Transverse colon (tissue), 4 donors: ENCODE data around the gene CFAP91. TPM values are rescaled to one million over a fixed set of nuclear protein-coding genes. Genes with fewer than 3 reads are reported as not detected.

Source experiments
- DNase-seq: peaks from one replicate; pipeline ENCODE4 v3.0.0-alpha.2; 2019
- H3K27ac ChIP-seq, 4 donors: fragments of 200-600 bp; sonication (generic); 2 replicates each; pipeline ENCODE4 v1.5.1; 2016 to 2018; ENCODE audit warnings: inconsistent platforms in 4 of 4
- H3K27me3 ChIP-seq: fragments of 200-600 bp; sonication (generic); 2 replicates; pipeline ENCODE4 v1.5.1; 2017; ENCODE audit warnings: inconsistent platforms
- H3K36me3 ChIP-seq, 4 donors: fragments of 200-600 bp; sonication (generic); 2 replicates each; pipeline ENCODE4 v1.5.1; 2017 to 2019; ENCODE audit warnings: inconsistent platforms in 4 of 4
- H3K4me1 ChIP-seq, 4 donors: fragments of 200-600 bp; sonication (generic); 2 replicates each; pipeline ENCODE4 v1.5.1; 2017 to 2020; ENCODE audit warnings: inconsistent platforms in 4 of 4
- H3K4me3 ChIP-seq, 4 donors: fragments of 200-600 bp; sonication (generic); 1 replicate in 1 of 4; 2 replicates in 3 of 4; pipeline versions ENCODE4 v1.5.1 to v1.6.1; 2017 to 2019; ENCODE audit warnings: inconsistent platforms in 4 of 4
- H3K9me3 ChIP-seq, 2 donors: fragments of 200-600 bp; sonication (generic); 2 replicates each; pipeline ENCODE4 v1.5.1; 2017 to 2019; ENCODE audit warnings: inconsistent platforms in 2 of 2
- EP300 ChIP-seq: sonication (generic); formaldehyde crosslinking; IDR thresholded peaks from one replicate; pipeline ENCODE4 v1.6.1; 2017; ENCODE audit warnings: antibody characterized with exemption, low read depth
- POLR2A ChIP-seq: fragments of 450-650 bp; IDR thresholded peaks from one replicate; pipeline ENCODE4 v1.6.1; 2016; ENCODE audit warnings: antibody characterized with exemption, mild to moderate bottlenecking, moderate library complexity
- POLR2AphosphoS5 ChIP-seq, 3 donors: sonication (generic); formaldehyde crosslinking; IDR thresholded peaks; one replicate each; pipeline ENCODE4 v1.6.1; 2016; ENCODE audit warnings: antibody characterized with exemption in 3 of 3
- WGBS, 2 donors: methylation state at CpG; one replicate each; pipeline ENCODE4 v1.1.5; 2018; ENCODE audit warnings: low coverage in 1 of 2; 5-methylcytosine and 5-hydroxymethylcytosine counted together
- in situ Hi-C, 4 donors: fragments of 200-750 bp; cut with MboI; loops; one replicate each; pipeline versions ENCODE4 v1.15.0 to v1.15.1; 2017; ENCODE audit warnings: low sequenced_read_pairs in 3 of 4, low pct_ligation_motif_present in 1 of 4, low pct_unique_long_range_greater_than_20kb in 1 of 4
- intact Hi-C: fragments of 100-400 bp; cut with DNase I; formaldehyde crosslinking; loops from one replicate; pipeline ENCODE4 v1.15.1; 2023; ENCODE audit warnings: low total_unique reads
- total RNA-seq, 4 donors: library from RNA; depleted of rRNA; stranded (reverse); fragments of >200 nt; gene quantifications; one replicate each; pipeline ENCODE4 v1.1.0, GENCODE V29; 2016
- TF ChIP-seq, protein P1 (sequence below), 5 experiments: fragments of 200-600 bp in 3 of 5; fragments of 450-650 bp in 2 of 5; sonication (generic) in 3 of 5; IDR thresholded peaks; 1 replicate in 2 of 5; 2 replicates in 3 of 5; pipeline ENCODE4 v1.5.1; 2016 to 2017; ENCODE audit warnings: antibody characterized with exemption in 5 of 5, inconsistent platforms in 3 of 5, mild to moderate bottlenecking in 2 of 5, moderate library complexity in 1 of 5

Gene CFAP91
- total RNA-seq, 4 donors from 2014 or later, result 1.4 to 5.4 TPM; not detected in 2

DNA sequence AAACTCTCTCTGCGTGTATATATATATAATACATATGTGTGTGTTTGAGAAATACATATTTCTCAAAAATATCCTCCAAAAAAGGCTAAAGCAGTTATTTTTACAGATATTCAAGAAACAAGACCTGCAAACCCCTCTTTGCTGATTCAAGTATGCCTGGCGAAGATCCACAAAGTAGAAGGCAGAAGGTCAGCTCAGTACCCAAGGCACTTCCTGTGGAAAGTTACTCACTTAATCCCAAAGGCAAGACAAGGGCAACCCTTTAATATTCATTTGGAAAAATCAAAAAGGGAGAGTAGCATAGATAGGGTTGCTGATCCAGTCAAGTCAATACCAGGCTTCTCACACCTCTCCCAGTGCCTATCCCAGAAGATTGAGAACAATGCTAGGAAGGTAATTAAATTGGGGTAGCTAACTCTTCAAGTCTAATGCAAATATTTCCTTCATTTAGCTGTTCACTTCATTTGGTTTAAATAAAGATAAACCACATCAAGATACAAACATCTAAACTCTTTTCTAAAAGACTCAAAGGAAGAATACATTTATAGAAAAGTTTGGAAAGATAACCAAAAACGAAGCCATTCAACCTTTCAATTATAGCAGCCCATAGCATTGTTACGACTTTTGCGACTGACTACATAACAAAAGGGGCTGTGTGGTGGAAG lies 32.8 kb upstream of the CFAP91 start:
- no peak overlapping the region for H3K4me3 ChIP-seq
- H3K9me3 ChIP-seq, result no peaks in the 10 kb centered on the region
- intact Hi-C loops (no loop called here), in situ Hi-C loops (no loop called here)
- H3K36me3 ChIP-seq, result peaks cover 0 to 37% (median 4%) of the 10 kb centered on the region in 4 donors
- H3K27ac ChIP-seq, result no peak overlapping the region
- H3K27me3 ChIP-seq, result no peaks in the 10 kb centered on the region
- DNase-seq, result no peak
- WGBS, 2 donors, result 91% methylated on average over 4 to 5 of the region's 5 CpGs
- H3K4me1 ChIP-seq, result peaks cover 0 to 9% (median 2%) of the 10 kb centered on the region in 4 donors
- no peak for TF ChIP-seq POLR2A
- TF ChIP-seq POLR2AphosphoS5 (IDR thresholded peaks at IDR 0.05), result no peak
- TF ChIP-seq EP300, result no peak
- TF ChIP-seq, protein P1, sequence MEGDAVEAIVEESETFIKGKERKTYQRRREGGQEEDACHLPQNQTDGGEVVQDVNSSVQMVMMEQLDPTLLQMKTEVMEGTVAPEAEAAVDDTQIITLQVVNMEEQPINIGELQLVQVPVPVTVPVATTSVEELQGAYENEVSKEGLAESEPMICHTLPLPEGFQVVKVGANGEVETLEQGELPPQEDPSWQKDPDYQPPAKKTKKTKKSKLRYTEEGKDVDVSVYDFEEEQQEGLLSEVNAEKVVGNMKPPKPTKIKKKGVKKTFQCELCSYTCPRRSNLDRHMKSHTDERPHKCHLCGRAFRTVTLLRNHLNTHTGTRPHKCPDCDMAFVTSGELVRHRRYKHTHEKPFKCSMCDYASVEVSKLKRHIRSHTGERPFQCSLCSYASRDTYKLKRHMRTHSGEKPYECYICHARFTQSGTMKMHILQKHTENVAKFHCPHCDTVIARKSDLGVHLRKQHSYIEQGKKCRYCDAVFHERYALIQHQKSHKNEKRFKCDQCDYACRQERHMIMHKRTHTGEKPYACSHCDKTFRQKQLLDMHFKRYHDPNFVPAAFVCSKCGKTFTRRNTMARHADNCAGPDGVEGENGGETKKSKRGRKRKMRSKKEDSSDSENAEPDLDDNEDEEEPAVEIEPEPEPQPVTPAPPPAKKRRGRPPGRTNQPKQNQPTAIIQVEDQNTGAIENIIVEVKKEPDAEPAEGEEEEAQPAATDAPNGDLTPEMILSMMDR (IDR thresholded peaks at IDR 0.05), result no peak

DNA sequence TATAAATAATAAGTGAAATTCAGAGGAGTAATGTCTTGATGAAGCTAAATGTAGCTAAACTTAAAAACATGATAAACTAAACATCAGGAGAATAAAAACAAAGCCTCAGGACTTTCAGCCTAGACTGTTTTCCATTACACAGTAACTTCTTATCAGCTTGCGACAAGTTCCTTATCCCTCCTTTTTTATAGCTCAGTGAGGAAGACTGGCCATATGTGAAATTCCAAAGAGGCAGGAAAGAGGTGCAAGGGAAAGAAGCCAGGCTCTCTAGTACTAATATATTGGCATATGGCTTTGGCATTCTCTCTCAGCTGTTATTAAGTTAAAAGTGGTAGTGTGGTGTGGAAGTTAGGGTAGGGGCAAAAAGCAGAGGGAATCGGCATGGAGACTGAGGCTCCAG lies 30.0 kb upstream of the CFAP91 start:
- in situ Hi-C loops (no loop called here), intact Hi-C loops (no loop called here)
- no peak overlapping the region for H3K27ac ChIP-seq
- H3K4me1 ChIP-seq, result peaks cover 0 to 19% (median 10%) of the 10 kb centered on the region in 4 donors
- WGBS, 2 donors, result 80 to 83% methylated on average over 2 of the region's 2 CpGs
- no peaks in the 10 kb centered on the region for H3K27me3 ChIP-seq
- TF ChIP-seq EP300, result no peak
- TF ChIP-seq POLR2A, result no peak
- TF ChIP-seq POLR2AphosphoS5 (IDR thresholded peaks at IDR 0.05), result no peak
- TF ChIP-seq, protein P1 (IDR thresholded peaks at IDR 0.05), result no peak
- H3K4me3 ChIP-seq, result no peak overlapping the region
- no peaks in the 10 kb centered on the region for H3K9me3 ChIP-seq
- no peak for DNase-seq
- peaks cover 0 to 37% (median 4%) of the 10 kb centered on the region in 4 donors for H3K36me3 ChIP-seq

DNA sequence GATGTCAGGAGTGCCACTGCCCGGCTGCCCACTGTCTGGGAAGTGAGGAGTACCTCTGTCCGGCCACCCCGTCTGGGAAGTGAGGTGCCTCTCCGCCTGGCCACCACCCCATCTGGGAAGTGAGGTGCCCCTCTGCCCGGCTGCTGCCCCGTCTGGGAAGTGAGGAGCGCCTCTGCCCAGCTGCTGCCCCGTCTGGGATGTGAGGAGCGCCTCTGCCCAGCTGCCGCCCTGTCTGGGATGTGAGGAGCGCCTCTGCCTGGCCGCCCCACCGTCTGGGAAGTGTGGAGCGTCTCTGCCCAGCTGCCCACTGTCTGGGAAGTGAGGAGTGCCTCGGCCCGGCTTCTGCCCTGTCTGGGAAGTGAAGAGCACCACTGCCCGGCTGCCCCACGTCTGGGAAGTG lies 28.9 kb upstream of the CFAP91 start:
- no peaks in the 10 kb centered on the region for H3K27me3 ChIP-seq
- in situ Hi-C loops, result no loop called here
- no peak for DNase-seq
- no peak overlapping the region for H3K27ac ChIP-seq
- no peak overlapping the region for H3K4me3 ChIP-seq
- 86% methylated on average over 18 of the region's 18 CpGs; no CpG with 5 or more reads in 1 of the 2 donors for WGBS, 2 donors
- intact Hi-C loops, result no loop called here
- peaks cover 0 to 31% (median 2%) of the 10 kb centered on the region in 4 donors for H3K36me3 ChIP-seq
- H3K4me1 ChIP-seq, result peaks cover 0 to 23% (median 12%) of the 10 kb centered on the region in 4 donors
- H3K9me3 ChIP-seq, result no peaks in the 10 kb centered on the region
- TF ChIP-seq EP300 (no peak), POLR2AphosphoS5 (IDR thresholded peaks at IDR 0.05) (no peak), POLR2A (no peak)
- TF ChIP-seq, protein P1 (IDR thresholded peaks at IDR 0.05), result no peak

DNA sequence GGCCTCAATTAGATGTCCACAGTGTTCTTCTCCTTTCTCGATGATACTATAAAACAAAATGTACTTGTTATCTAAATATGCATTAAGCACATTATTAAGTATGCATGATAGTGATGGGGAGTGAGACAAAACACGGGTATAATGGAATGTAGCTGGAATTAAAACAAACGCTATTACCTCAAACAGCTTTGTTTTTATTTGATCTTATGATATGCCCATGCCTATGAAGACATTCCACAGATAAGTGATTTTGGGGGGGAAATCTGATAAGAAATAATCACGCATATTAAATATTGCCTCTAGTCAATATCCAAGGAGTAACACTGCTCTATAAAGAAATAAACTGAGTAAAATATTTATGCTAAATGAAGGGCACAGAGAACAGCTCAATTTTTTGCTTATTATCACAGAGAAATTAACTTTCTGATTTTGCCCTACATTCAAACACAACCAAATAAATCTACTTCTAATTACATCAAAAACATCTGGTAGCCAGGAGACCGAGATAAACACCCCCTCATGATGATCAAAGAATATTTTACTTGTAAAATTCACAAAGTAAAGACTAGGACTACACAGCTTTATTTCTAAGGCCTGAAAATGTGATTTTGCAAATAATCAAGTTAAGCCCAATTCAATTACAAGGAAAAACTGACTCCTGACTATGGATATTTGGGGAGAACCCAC lies 27.5 kb upstream of the CFAP91 start:
- Histone ChIP-seq H3K9me3 (no peaks in the 10 kb centered on the region), H3K4me1 (peaks cover 0 to 19% (median 10%) of the 10 kb centered on the region in 4 donors), H3K27ac (peak overlapping the region in 3 of 4 donors; percentile 92 to 96 (median 93)), H3K27me3 (no peaks in the 10 kb centered on the region), H3K36me3 (peaks cover 0 to 31% (median 0%) of the 10 kb centered on the region in 4 donors), H3K4me3 (no peak overlapping the region)
- intact Hi-C loops, result no loop called here
- 70 to 71% methylated on average over 5 of the region's 5 CpGs for WGBS, 2 donors
- no peak for DNase-seq
- TF ChIP-seq POLR2AphosphoS5 (IDR thresholded peaks at IDR 0.05) (no peak), EP300 (no peak), POLR2A (no peak)
- TF ChIP-seq, protein P1 (IDR thresholded peaks at IDR 0.05), result no peak
- in situ Hi-C loops, result loop anchor here in 3 of 4 donors (25.0 kb wide), 3 partner anchors 163 to 388 kb away; partner anchors contain the start of genes ARHGAP31 (in 1 of the 3) and TIMMDC1 (in 1 of the 3)
